ENCODE measurements around the gene TEKT3. TPM values are rescaled to one million over a fixed set of nuclear protein-coding genes. Genes with fewer than 3 reads are reported as not detected.

TEKT3 gene
- total RNA-seq (2014; rRNA removed; shearing (Covaris generic); ENCODE audit: low replicate concordance): not detected in 2 replicates

DNA sequence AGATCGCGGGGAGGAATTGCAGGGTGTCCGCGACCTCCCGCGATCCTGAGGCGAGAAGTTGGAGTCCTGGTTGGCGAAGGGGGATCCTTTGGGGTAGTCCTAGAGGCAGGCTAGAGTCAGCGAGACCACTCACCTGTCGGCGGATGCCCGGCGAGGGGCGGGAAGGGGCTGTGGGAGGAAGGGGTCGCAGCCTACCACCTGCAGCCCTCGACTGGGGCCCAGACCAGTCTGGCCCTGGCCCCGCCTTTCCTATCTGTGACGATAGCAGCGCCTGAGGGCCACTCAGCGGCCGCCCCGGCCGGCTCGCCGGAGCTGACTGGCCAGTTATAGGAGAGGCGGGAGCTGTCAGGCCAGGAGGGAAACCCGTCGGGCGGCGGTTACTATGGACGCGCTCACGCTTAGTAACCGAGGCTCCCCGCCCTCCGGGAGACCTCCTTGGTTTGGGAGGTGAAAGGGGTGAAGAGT, at the start of gene TEKT3:
Gene TEKT3 (minus strand): TSS at position 213 of the 465 bp plus-strand sequence. CDS start 10,012 bp downstream, outside the sequence.
- no peaks in the 10 kb centered on the region for H3K36me3 ChIP-seq
- DNase-seq: peak; percentile 66
- H3K27me3 ChIP-seq: no peaks in the 10 kb centered on the region; the same call in 1 of the 2 replicates
- peak within 1 kb of the TSS; percentile 25 for H3K4me3 ChIP-seq
- no peaks in the 10 kb centered on the region for H3K9me3 ChIP-seq

DNA sequence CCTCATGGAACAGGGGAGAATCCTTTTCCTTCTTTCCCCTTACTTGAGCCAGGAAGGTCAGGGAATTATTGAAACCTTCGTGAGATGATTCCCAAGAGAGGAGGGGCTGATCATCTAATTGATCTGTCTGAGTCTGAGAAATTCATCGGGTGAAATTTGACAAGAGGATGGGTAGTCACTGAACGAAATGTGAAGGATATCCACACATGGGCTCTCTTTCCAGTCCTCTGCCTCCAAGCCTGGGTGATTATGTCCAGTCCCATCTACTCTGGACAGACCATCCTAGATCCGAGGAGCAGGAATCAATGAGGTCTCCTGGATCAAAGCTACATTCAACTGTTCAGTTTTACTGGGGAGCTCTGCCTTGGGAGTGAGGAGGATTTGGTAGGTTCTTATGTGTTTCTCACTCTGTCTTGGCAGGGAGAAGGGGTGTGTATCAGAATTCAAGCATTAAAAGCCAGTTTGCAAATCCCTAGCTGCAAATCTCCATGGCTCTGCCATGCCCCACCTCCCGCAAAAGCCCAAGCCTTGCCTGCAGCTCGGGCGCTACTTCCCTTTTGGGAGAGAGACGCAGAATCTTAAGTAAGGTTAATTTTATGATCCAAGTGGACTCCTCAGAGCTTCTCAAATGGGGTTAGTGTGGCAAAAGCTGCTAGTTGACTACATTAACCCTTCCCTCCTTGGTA, 47.1 kb upstream of the TEKT3 start:
- Histone ChIP-seq H3K9me3 (no peaks in the 10 kb centered on the region), H3K27me3 (no peaks in the 10 kb centered on the region), H3K36me3 (no peaks in the 10 kb centered on the region), H3K4me3 (no peak overlapping the region)
- DNase-seq: no peak

DNA sequence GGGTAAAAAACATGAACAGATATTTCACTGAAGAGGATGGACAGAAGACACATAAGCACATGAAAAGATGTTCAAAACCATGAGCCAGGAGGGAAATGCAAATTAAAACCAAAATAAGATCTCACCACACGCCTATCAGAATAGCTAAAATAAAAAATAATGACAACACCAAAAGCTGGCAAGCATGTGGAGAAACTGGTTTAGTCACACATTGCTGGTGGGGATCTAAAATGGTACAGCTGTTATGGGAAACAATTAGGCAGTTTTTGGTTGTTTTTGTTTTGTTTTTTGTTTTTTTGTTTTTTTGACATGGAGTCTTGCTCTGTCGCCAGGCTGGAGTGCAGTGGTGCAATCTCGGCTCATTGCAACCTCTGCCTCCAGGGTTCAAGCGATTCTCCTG, 44.7 kb upstream of the TEKT3 start:
- no peak for DNase-seq
- no peaks in the 10 kb centered on the region for H3K36me3 ChIP-seq

GRCh38 chr17:15385305-15385704, 43.9 kb upstream of the TEKT3 start:
- no peaks in the 10 kb centered on the region for H3K27me3 ChIP-seq
- no peak overlapping the region for H3K4me3 ChIP-seq
- no peaks in the 10 kb centered on the region for H3K9me3 ChIP-seq
- H3K36me3 ChIP-seq: no peaks in the 10 kb centered on the region
- DNase-seq: no peak

More for the DNA sequence above, 44.7 kb upstream of the TEKT3 start:
- Histone ChIP-seq H3K27me3 (no peaks in the 10 kb centered on the region), H3K9me3 (no peaks in the 10 kb centered on the region), H3K4me3 (no peak overlapping the region)

DNA sequence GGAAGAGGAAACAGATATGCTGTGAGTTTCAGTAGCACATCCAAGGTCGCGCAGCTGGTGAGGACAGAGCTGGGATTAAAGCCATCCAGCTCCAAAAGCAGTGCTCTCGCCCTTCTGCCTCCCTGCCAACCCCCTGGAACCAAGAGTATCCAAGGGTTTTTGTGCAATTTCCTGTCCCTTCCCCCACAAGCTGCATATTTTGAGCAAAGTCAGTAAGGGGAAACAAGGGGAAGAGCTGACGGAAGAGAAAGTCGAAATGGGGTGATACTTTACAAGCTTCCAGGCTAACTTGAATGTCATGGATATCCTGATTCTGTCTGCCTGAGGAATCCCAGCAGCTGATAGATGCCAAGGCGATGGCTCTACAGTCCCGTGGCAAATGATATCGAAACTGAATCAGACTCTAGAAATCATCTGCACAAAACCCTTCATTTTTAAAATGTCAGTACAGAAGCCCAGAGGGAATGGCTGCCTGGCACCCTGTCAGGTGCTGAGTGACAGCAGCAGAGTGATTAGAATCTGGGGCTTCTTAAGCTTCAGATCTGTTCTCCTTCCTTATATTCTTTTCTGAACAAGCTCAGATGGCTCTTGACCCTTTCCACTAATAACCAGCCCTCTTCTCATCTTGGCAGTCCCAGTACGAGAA, 42.9 kb upstream of the TEKT3 start:
- Histone ChIP-seq H3K4me3 (peak overlapping the region; percentile 11; the same call in 1 of the 2 replicates), H3K27me3 (no peaks in the 10 kb centered on the region), H3K9me3 (no peaks in the 10 kb centered on the region), H3K36me3 (no peaks in the 10 kb centered on the region)
- no peak for DNase-seq

DNA sequence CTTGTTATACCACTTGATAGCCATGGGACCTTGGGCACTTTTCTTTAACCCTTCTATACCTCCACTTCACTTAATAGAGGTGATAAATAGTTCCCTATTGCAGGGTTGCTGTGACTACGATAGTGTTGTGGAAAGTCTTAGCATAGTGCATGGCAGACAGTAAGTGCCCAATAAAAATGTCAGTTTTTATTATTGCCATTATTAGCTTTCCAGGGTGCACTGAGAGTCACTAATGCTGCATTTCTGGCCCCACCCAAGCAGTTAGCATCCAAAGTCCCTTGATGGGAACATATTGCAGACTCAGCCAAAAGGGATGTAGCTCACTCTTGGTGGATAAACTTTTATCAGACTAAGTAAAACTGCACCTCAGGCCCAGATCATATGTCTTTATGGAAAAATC, 41.5 kb upstream of the TEKT3 start:
- H3K4me3 ChIP-seq: no peak overlapping the region
- no peak for DNase-seq
- no peaks in the 10 kb centered on the region for H3K36me3 ChIP-seq
- no peaks in the 10 kb centered on the region for H3K9me3 ChIP-seq
- H3K27me3 ChIP-seq: no peaks in the 10 kb centered on the region

DNA sequence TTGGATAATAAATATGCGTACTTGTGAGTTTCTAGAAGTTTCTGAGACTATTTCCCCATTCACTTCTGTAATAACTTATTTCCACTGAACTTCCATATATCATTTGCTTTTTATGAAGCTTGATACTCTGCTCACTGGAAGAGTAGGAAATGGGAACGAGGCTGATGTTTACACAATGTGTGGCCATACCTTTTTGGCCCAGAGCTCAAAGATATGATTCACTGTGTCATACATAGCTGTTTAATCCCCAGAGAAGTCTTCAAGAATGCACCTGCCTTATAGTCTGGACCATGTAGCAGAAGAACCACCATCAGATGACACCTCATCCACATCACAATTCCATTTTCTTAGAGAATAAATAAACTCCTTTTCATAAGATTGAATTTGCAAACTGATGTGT, 40.3 kb upstream of the TEKT3 start:
- Histone ChIP-seq H3K4me3 (no peak overlapping the region), H3K9me3 (no peaks in the 10 kb centered on the region), H3K27me3 (no peaks in the 10 kb centered on the region), H3K36me3 (no peaks in the 10 kb centered on the region)
- DNase-seq: no peak

DNA sequence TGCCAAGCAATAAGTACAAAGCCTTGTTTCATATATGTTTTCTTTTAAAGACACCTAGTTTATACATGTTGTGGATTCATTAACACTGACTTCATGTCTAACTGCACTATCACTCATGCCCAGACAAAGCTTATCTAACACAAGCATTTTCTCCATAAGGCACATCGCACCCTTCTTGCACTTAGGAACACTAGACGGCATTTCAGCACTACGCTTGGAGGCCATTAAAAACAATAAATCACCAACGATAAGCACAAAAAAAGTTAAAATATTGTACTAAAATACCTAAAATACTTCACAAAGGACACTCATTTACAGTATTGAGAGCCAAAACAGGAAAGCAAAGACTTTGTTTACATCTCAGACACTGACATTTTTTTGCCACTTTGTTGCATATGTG, 39.0 kb upstream of the TEKT3 start:
- DNase-seq: no peak
- no peak overlapping the region for H3K4me3 ChIP-seq

DNA sequence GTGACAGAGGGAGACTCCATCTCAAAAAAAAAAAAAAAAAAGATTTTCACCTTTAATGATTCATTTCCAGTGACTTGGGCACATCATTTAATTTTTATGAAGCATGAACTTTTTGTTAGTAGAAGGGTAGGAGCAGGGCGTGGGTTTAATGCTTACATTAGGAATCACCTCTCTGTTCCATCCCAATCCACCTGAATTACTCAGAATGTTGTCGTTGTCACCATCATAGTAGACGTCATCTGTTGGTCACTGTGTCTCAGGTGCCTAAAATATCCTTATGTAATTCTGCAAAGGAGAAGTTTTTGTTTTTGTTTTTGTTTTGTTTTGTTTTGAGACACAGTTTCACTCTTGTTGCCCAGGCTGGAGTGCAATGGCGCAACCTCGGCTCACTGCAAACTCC, 38.3 kb upstream of the TEKT3 start:
- no peak for DNase-seq
- H3K4me3 ChIP-seq: no peak overlapping the region
- H3K9me3 ChIP-seq: no peaks in the 10 kb centered on the region
- H3K27me3 ChIP-seq: no peaks in the 10 kb centered on the region
- no peaks in the 10 kb centered on the region for H3K36me3 ChIP-seq

More for the DNA sequence above, 39.0 kb upstream of the TEKT3 start:
- H3K36me3 ChIP-seq: no peaks in the 10 kb centered on the region
- no peaks in the 10 kb centered on the region for H3K9me3 ChIP-seq
- no peaks in the 10 kb centered on the region for H3K27me3 ChIP-seq

- no peaks in the 10 kb centered on the region for H3K27me3 ChIP-seq
- no peak overlapping the region for H3K4me3 ChIP-seq
- no peaks in the 10 kb centered on the region for H3K36me3 ChIP-seq
- H3K9me3 ChIP-seq: no peaks in the 10 kb centered on the region
- no peak for DNase-seq
Observed at GRCh38 chr17:15378243-15378642, 36.8 kb upstream of the TEKT3 start.

DNA sequence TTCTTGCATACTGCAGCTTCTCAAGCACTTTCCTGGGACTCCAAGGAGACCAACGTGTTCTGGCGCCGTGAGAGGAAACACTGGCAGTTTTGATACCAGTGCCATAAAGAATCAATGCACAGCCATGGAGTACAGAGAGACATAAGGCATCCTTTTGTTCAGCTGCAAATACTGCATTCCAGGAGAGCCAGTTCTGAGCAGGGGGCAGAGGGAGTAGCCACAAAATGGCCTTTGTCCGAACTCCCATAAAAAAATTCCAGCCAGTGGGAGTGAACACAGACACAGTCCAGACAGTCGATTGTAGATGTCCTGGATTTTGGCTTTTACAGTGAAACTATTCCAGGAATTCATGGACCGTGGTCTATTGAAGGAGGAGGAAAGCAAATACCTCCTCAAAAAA, 36.2 kb upstream of the TEKT3 start:
- H3K27me3 ChIP-seq: no peaks in the 10 kb centered on the region
- H3K9me3 ChIP-seq: no peaks in the 10 kb centered on the region
- no peak overlapping the region for H3K4me3 ChIP-seq
- no peak for DNase-seq
- no peaks in the 10 kb centered on the region for H3K36me3 ChIP-seq

- Histone ChIP-seq H3K9me3 (no peaks in the 10 kb centered on the region), H3K36me3 (no peaks in the 10 kb centered on the region), H3K4me3 (no peak overlapping the region), H3K27me3 (no peaks in the 10 kb centered on the region)
- no peak for DNase-seq
Observed at GRCh38 chr17:15377200-15377599, 35.8 kb upstream of the TEKT3 start.

GRCh38 chr17:15371376-15372130, 30.2 kb upstream of the TEKT3 start:
- Histone ChIP-seq H3K36me3 (no peaks in the 10 kb centered on the region), H3K9me3 (no peaks in the 10 kb centered on the region), H3K27me3 (no peaks in the 10 kb centered on the region), H3K4me3 (no peak overlapping the region)
- DNase-seq: no peak

DNA sequence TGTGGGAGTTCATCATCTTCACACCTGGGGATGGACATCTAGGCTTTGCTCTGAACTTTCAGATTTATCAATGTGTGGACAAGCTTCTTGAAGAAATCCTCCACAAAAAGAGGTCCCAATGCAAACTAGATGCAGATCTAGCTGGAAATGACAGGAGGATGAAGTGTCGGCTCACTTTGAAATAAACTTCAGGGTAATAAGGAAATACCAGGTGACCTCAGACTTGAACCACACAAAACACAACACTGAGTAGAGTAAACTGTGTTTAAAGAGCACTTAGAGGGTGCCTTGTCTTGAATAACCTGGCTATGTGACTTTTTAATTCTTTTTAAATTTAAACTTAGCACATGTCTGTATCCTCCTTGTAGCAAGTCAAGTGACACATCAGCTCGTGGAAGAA, 27.2 kb upstream of the TEKT3 start:
- Histone ChIP-seq H3K36me3 (no peaks in the 10 kb centered on the region), H3K27me3 (no peaks in the 10 kb centered on the region), H3K4me3 (no peak overlapping the region), H3K9me3 (no peaks in the 10 kb centered on the region)
- no peak for DNase-seq

- no peaks in the 10 kb centered on the region for H3K36me3 ChIP-seq
- no peak for DNase-seq
- no peaks in the 10 kb centered on the region for H3K9me3 ChIP-seq
- no peak overlapping the region for H3K4me3 ChIP-seq
- no peaks in the 10 kb centered on the region for H3K27me3 ChIP-seq
Observed at GRCh38 chr17:15366026-15366425, 24.6 kb upstream of the TEKT3 start.

- Histone ChIP-seq H3K27me3 (no peaks in the 10 kb centered on the region), H3K9me3 (no peaks in the 10 kb centered on the region), H3K36me3 (no peaks in the 10 kb centered on the region), H3K4me3 (no peak overlapping the region)
- no peak for DNase-seq
Observed at GRCh38 chr17:15364615-15365014, 23.2 kb upstream of the TEKT3 start.

DNA sequence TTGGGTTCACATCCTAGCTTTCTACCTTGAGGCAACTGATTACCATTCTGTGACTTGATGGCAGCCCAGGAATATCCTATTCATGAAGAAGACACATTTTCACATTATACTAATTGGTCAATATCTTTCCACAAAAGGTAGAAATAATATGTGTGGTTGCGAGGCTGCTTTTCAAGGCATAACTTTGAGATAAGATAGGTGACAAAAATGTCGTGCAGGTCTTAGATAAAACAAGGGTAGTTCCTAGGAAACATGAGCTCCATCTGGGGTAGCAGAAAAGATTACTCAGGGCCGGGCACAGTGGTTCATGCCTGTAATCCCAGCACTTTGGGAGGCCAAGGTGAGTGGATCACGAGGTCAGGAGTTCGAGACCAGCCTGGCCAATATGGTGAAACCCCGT, 22.3 kb upstream of the TEKT3 start:
- H3K4me3 ChIP-seq: no peak overlapping the region
- no peak for DNase-seq

More for the DNA sequence above, 22.3 kb upstream of the TEKT3 start:
- no peaks in the 10 kb centered on the region for H3K36me3 ChIP-seq
- H3K27me3 ChIP-seq: no peaks in the 10 kb centered on the region
- H3K9me3 ChIP-seq: no peaks in the 10 kb centered on the region
